HG02759 (cell line): ENCODE data around the gene KLHL40.

Experiments
- ATAC-seq: cut with Tn5 transposase; IDR thresholded peaks from one replicate; pipeline ENCODE4 v1.9.1; 2021; ENCODE audit warnings: mild to moderate bottlenecking, moderate library complexity; ENCODE audit not compliant: unreplicated experiment

Gene KLHL40

DNA sequence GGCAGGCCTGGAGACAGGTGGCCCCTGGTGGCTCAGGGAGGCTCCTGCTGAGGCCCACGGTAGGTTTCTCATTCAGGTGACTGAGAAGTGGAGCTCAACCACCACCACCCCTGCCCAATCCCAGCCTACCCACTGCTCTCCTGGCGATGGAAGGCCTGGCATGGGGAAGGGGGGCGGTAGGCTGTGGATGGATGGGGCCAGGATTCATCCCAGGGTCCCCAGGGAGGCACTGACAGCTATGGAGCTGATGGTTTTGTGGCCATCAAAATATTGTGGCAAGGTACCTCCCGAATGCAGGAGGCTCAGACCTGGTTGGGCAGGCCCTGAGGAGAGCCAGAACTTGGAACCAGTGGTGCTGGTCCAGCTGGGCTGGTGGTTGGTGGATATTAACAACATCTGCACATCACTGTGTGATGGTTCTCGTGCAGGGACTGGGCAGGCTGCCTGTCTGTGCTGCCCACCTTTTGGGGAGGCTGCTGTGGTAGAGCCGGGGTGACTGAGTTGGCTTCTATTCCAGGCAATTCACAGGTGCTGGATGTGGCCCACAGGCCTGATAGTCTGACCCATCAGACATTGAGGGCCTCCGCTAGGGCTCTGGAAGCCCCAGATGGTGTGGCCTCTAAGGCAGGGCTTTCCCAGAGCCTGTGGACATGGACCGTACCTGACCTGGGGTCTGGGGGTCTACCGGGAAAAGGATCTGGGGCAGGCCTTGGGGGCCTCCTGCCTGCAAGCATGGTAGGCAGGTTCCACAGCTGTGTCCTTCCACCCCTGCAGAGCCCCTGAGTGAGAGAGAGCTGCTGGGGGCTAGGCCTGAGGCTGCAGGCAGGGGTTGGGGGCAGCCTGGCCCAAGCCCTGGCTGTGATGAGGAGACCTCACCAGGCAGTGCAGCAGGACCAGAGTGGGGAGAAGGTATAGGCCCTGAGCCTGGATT, 28.4 kb upstream of the KLHL40 start:
- ATAC-seq: no peak

DNA sequence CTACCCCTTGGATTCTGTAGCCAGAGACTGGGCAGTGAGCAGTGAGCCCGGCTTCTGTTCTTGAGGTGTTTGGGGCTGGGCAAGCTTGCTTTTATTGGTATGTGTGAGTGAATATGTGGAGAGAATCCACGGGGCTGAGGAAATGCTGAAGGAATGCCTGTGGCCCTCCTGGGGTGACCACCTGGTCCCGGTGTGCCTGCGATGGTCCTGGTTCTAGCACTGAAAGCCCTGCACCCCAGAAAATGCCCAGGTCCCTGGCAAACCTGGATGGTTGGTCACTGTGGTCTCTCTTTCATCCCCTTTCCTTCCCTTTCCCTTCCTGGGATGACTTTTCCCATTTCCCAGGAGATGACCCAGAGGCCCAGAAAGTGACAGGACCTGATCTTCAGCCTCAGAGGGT, 27.7 kb upstream of the KLHL40 start:
- ATAC-seq: no peak

DNA sequence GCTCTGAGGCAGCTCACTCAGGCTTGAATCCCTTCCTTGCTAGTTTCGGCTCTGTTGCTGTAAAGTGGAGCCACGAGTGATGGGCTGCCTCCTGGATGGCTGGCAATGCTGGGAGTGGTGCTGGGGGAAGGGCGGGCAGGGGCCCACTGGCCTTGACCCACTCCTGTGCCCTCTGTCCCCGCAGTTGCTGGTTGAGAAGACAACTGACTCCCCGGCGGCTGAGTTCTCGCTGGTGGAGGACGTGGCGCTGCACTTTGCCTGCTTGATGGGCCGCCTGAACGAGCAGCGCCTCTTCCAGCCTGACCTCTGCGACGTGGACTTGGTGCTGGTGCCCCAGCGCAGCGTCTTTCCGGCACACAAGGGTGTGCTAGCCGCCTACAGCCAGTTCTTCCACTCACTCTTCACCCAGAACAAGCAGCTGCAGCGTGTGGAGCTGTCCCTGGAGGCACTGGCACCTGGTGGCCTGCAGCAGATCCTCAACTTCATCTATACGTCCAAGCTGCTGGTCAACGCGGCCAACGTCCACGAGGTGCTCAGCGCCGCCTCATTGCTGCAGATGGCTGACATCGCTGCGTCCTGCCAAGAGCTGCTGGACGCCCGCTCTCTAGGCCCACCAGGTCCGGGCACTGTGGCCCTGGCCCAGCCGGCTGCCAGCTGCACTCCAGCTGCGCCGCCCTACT, 27.1 kb upstream of the KLHL40 start:
- no peak for ATAC-seq

DNA sequence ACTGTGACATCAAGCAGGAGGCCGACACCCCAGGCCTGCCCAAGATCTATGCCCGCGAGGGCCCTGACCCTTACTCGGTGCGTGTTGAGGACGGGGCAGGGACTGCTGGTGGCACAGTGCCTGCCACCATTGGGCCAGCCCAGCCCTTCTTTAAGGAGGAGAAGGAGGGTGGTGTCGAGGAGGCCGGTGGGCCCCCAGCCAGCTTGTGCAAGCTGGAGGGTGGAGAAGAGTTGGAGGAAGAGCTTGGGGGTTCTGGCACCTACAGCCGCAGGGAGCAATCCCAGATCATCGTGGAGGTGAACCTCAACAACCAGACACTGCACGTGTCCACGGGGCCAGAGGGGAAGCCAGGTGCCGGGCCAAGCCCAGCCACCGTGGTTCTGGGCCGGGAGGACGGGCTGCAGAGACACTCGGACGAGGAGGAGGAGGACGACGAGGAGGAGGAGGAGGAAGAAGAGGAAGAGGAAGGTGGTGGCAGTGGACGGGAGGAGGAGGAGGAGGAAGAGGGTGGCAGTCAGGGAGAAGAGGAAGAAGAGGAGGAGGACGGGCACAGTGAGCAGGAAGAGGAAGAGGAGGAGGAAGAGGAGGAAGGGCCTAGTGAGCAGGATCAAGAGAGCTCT, 26.5 kb upstream of the KLHL40 start:
- no peak for ATAC-seq

DNA sequence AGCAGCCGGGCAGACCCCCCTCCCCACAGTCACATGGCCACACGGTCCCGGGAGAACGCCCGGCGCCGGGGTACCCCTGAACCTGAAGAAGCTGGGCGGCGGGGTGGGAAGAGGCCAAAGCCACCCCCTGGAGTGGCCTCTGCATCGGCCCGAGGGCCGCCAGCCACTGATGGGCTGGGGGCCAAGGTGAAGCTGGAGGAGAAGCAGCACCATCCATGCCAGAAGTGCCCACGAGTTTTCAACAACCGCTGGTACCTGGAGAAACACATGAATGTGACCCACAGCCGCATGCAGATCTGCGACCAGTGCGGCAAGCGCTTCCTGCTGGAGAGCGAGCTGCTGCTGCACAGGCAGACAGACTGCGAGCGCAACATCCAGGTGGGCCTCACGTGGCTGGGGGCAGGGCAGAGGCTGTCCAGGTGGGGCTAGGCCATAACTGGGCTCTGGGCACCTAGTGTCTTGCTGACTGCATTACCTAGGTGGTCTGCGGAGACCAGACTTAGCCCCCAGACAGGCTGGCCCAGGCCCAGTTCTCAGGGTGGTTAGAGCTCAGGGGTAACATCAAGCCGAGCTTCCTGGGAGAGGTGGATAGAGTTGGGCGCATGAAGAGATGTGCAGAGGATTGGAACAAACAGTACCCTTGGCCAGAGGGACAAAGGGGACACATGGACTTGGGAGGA, 25.7 kb upstream of the KLHL40 start:
- ATAC-seq: no peak

DNA sequence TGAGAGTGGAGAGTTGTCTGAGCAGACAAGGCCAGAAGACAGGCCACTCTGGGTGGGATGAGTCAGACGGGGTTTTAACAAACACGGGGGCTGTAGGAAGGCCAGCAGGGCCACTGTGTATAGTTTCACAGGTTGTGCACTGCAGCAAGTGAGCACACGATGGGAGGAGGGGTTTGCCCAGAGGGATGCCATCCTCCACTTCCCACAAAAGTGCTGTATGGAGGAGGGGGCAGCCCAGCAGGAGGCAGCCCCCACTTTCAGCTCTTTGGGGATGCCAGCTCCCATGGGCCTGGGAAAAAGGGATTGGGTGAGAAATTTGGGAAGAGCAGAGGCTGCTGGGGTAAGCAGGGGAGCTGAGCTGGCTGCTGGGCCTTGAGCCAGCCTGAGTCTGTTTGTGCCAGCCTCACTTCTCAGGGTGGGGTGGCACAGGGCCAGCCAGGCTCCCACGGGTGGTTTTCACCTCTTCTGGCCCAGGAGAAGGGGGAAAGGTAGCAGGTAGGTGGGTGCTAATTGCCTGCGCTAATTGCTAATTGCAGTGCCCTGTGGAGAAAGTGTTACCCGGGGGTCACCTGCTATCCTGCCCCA, 25.1 kb upstream of the KLHL40 start:
- ATAC-seq: no peak

DNA sequence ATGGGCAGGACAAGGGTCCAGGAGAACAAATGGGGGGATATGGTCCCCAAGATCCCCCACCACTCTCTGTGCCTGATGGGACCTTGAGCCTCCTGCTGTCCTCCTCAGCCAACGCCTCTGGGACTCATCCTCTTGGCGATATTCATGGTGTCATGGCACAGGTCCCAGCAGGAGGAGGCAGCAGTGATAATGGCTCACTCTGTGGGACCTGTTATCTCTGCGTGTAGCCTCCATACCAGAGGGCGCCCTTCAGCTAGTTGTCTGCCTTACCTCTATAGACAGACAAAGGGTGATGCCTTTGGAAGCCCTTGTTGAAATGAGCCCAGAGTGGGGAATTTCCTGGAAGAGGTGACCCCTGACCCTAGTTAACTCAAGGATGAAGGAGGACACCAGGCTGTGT, 24.4 kb upstream of the KLHL40 start:
- no peak for ATAC-seq

DNA sequence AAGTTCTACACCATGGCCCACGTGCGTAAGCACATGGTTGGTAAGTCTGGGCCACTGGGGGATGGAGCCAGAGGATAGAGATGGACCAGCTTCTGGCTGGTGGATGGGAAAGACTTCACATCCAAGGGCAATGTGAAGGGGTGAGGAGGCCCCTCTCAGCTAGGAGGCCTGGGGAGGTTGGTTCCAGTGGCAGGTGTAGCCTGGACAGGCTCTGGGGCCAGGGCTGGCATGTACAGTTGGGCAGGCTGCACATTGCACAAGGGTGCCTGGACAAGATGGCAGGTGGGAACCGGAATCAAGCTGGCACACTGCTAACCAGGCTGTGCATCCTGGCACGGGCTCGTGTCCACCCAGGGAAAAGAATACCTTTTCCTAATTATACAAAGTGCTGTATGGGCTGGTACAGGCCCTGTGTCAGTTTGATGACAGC, 23.7 kb upstream of the KLHL40 start:
- ATAC-seq: no peak

DNA sequence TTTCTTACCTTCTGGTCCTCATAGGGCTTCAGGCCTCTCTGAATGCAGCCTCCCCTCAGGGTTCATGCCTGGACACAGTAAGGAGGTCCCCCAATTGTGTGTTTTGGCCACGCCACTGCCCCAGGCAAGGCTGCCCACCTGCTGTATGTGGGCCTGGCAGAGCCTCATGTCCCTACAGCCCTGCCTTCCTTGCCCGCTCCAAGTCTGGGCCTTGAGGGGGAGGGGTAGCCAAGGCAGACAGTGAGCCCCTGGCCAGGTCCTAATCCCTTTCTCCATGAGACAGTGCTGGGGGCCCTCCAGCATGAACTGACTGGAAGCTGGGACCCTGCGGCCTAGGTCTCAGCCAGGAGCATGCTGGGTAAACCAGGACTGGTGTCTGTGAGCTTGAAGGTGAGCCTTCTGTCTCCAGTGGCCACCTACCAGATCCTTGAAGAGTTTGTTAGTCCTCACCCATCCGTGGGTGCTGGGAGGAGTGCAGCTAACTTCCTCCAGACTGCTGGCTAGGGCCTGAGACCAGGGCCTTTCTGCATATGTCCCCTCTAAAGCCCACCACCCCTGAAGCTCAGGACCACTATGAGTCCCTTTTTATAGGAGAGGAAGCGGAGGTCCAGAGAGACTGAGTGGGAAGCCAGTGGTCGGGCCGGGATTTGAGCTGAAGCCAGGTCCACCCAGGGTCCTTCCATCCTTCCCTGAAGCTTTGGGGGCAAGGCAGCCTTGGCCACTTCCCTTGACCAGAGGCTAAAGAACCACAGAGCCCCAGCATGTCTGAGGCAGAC, 23.1 kb upstream of the KLHL40 start:
- no peak for ATAC-seq

DNA sequence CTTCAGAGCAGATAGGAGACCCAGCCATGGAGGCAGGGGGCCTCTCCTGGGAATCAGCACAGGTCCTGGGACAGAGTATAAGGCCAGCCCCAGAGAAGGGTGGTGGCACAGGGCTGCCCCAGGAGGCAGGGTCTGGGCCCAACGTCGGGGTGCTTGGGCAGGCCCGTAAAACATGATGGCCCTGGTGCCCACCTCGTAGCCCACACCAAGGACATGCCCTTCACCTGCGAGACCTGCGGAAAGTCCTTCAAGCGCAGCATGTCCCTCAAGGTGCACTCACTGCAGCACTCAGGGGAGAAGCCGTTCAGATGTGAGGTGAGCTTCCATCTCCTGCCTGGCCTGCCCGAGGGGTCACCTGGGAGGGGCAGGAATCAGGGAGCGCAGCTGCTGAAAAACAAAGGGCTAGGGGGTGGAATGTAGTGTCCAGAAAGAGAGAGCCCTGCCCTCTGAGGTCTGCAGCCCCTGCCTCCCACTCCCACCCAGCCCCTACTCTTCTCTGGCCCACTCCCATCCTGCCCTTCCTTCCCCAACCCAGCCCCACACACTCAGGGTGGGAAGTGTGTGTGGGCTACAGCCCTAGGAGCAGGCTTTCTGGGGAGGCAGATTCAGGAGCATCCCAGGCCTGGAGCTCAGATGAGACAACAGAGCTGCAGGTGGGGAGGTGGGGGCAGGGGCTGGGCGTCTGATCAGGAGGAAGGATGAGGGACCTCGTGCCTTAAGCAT, 22.4 kb upstream of the KLHL40 start:
- ATAC-seq: no peak

DNA sequence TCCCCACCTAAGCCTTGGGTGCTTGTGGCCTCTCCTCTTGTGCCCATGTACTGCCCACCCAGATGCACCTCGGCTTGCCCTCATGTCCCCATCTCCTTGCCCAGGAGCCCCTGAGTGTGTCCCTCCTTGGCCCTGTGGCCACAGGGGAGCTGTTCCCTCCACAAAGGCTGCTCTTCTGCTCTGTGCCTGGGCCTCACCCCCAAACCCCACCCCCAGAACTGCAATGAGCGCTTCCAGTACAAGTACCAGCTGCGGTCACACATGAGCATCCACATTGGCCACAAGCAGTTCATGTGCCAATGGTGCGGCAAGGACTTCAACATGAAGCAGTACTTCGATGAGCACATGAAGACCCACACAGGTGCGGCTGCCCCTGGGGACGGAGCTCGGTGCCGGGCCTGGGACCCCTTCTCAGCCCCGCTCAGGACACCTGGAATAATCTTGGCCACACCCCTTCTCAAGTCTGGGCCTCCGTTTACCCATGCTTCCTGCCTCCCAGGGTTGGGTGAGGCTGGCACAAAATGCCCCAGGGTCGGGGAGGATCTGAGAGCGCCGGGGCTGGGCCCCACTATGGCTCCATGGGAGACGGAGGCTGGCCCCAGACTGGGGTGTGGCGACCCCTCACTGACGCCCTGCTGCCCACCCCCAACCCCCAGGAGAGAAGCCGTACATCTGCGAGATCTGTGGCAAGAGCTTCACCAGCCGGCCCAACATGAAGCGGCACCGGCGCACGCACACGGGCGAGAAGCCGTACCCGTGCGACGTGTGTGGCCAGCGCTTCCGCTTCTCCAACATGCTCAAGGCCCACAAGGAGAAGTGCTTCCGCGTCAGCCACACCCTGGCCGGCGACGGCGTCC, 21.5 kb upstream of the KLHL40 start:
- ATAC-seq: no peak

DNA sequence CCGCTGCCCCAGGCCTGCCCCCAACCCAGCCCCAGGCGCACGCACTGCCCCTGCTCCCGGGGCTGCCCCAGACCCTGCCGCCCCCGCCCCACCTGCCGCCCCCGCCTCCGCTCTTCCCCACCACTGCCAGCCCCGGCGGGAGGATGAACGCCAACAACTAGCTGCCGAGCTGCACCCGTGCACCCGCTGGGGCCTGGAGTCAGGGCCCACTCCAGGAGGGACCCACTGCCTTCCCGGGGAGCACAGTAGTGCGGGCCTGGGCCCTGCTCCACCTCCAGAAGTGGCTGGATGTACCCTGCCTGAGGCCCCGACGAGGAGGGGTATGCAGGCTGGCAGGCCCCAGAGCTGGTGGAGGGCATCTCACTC, 20.9 kb upstream of the KLHL40 start:
- ATAC-seq: no peak

DNA sequence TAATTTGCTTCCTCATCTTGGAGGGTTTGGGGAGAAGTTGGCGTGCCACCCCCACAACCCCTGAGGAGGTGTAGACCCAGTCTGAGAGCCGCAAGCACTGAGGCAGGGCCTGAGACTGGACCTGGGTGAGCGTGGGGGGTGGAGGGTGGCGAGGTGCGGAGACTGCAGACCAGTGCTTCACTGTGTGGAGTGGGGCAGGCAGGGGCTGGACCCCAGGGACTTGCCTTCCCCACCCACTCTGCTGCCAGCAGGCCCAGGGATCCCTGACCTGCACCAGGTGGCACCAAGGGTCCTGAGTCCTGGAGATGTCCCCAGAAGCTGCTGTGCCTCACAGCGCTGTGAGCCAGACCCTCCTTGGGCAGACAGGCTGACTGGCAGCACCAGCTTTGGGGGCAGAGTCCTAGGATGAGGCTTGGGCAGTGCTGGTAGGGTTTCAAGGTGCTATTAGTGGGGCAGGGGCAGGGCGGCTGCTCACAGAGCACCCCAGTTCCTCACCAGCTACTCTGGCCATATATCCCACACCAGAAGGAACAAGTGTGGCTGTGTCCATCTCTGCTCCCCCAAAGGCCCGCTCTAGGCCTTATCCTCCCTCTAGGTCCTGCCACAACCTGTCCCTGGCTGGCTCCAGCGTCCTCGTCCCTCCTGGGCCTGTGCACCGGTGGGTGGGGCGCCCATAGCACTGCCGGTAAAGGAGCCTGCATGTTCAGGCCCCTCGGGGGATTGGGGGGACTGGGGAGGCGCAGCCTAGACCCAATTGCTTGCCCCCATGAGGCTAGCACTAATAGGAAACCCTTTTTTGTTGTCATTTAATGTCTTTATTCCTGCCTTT, 20.1 kb upstream of the KLHL40 start:
- ATAC-seq: no peak

DNA sequence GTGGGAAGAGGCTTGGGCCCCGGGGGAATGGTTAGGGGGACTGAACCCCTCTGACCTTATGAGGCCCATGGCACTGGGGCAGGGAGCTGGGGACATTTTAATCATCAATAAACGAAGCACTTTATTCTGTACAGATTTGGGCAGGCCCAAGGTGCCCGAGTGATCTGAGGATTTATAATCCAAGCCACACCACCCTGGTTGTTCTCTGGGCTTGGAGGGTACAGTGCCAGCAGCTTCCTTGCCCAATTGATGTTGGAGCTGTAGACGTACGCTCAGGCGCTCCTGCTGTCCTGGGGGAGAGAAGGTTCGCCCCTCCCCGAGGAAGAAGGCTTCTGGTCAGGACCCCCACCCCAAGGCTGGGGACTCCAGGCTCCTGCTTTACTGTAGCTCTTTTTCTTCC, 19.3 kb upstream of the KLHL40 start:
- no peak for ATAC-seq

DNA sequence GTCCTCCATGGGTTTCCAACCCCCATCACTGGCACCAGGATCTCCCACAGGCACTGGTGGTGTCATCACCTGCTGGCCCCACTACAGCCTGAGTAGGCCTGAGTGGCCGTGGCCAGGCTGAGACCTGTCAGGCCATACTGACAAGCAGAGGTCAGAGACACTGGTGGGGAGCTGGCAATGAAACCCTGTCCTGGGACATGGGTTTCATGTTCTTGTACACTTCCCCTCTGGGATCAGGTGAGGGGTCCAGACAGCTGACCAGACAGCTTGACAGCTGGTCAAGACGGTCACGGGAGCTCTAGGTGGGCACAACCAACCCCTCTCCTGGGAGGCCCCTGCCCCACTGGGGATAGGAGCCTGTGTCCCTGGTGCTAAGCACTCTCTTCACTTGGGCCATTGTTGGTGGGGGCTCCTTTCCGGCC, 18.7 kb upstream of the KLHL40 start:
- ATAC-seq: no peak

DNA sequence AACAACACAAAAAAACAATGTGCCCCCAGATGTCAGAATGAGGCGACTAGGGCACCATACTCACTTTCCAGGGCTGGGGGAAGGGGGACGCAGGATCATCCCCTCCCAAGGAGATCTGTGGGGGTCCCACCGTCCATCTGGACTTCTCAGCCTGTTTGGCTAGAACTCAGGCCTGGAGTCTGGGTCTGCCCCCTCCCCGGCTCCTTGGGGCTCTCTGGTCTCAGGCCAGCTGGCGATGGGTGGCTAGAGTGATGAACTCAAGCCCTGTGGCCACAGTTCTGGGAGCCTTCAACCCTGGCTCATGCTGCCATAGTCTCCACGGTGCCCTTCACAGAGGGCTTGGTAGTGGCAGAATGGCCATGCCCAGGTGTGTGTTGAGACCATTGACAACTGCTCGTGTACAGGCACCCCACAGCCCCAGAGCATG, 18.2 kb upstream of the KLHL40 start:
- no peak for ATAC-seq

DNA sequence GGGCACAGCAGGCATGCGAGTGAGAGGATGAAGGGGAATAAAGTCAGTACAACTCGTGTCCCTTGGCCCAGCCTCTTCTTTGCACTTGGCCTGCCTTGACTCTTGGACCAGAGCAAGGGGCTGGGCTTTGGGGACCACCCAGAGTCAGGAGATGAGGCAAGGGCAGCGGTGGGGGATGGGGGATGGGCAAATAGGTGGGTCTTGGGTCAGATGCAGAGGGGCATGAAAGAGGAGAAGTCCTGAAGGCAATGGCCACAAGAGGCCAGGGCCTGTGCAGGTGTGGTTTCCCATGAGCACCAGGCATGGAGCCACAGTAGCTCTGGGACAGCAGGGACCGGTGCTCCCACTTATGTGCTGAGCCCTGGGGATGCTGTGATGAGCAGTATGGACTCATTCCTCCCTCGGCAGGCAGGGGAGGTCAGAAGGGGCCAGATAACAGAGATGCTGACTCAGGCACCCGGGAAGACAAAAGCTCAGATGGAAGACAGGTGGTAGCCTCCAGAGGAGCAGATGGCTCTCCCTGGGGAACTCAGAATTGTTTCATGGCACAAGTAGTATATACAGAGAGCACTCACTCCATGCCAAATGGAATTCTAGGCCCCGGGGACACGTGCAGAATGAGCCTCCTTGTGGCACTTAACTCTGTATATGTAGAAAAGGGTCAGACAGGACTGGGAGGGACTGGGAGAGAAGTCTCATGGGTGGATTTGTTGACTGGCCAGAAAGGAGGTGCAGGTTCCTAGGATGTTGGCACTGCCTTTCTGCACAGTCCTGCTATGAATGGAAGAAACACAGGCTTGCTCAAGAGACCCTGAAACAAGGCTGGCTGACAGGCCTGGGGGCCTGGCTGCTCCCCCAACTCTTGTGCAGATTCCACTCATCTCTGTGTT, 17.6 kb upstream of the KLHL40 start:
- ATAC-seq: no peak
